VCaP (cell line): Measurements from ENCODE around the gene KLK5.

Source experiments
- H3K27ac ChIP-seq: fragments of 450-650 bp; 2 replicates; pipeline ENCODE4 v1.5.1; 2017
- CTCF ChIP-seq: fragments of 450-650 bp; conservative IDR thresholded peaks from 2 replicates; pipeline ENCODE4 v1.5.1; 2017; ENCODE audit warnings: mild to moderate bottlenecking, moderate library complexity

KLK5 gene

GRCh38 chr19:50932018-50932689 is 20.7 kb downstream of the KLK5 start:
- TF ChIP-seq CTCF: no peak

GRCh38 chr19:50931023-50931422 is 21.8 kb downstream of the KLK5 start:
- no peak overlapping the region for H3K27ac ChIP-seq
- TF ChIP-seq CTCF: no peak

More at GRCh38 chr19:50932018-50932689, 20.7 kb downstream of the KLK5 start:
- H3K27ac ChIP-seq: no peak overlapping the region

GRCh38 chr19:50928831-50929230 is 24.0 kb downstream of the KLK5 start:
- TF ChIP-seq CTCF: no peak

GRCh38 chr19:50926144-50926543 is 26.7 kb downstream of the KLK5 start:
- H3K27ac ChIP-seq: no peak overlapping the region
- TF ChIP-seq CTCF: no peak

More at GRCh38 chr19:50928831-50929230, 24.0 kb downstream of the KLK5 start:
- H3K27ac ChIP-seq: no peak overlapping the region

- no peak overlapping the region for H3K27ac ChIP-seq
- no peak for TF ChIP-seq CTCF
Observed at GRCh38 chr19:50925734-50926133, 27.1 kb downstream of the KLK5 start.

- no peak for TF ChIP-seq CTCF
- no peak overlapping the region for H3K27ac ChIP-seq
Observed at GRCh38 chr19:50924586-50924985, 28.3 kb downstream of the KLK5 start.

- peak; percentile 94 for TF ChIP-seq CTCF
- peak overlapping the region; percentile 83 for H3K27ac ChIP-seq
Observed at GRCh38 chr19:50922317-50922853, 30.5 kb downstream of the KLK5 start.
